Ovary (tissue), 9 donors: ENCODE data around the gene IL1RN. TPM values are rescaled to one million over a fixed set of nuclear protein-coding genes. Genes with fewer than 3 reads are reported as not detected.

Experiments used
- DNase-seq, 5 donors: peaks; one replicate each; pipeline ENCODE4 v3.0.0-alpha.2; 2019 to 2020
- H3K27ac ChIP-seq, 2 donors: fragments of 200-600 bp; one replicate each; pipeline versions ENCODE4 v1.5.1 to v1.8.0; 2019 to 2022
- H3K27me3 ChIP-seq: fragments of 200-600 bp; one replicate; pipeline ENCODE4 v1.8.0; 2022
- H3K36me3 ChIP-seq: fragments of 200-600 bp; sonication (generic); one replicate; pipeline ENCODE4 v1.5.1; 2019
- H3K4me1 ChIP-seq: one replicate; pipeline ENCODE4 v1.8.1; 2013; ENCODE audit warnings: mild to moderate bottlenecking, moderate library complexity; ENCODE audit not compliant: insufficient read depth
- H3K4me3 ChIP-seq: fragments of 200-600 bp; sonication (generic); one replicate; pipeline ENCODE4 v1.5.1; 2017
- H3K9me3 ChIP-seq, 2 donors: fragments of 200-600 bp in 1 of 2; sonication (generic) in 1 of 2; one replicate each; pipeline versions ENCODE4 v1.5.1 to v1.8.1; 2013 to 2019; ENCODE audit warnings: mild to moderate bottlenecking in 1 of 2, moderate library complexity in 1 of 2
- EP300 ChIP-seq: sonication (generic); formaldehyde crosslinking; IDR thresholded peaks from one replicate; pipeline ENCODE4 v1.6.1; 2017; ENCODE audit warnings: antibody characterized with exemption
- POLR2A ChIP-seq: fragments of 450-650 bp; IDR thresholded peaks from one replicate; pipeline ENCODE4 v1.6.1; 2017; ENCODE audit warnings: antibody characterized with exemption, mild to moderate bottlenecking, moderate library complexity
- WGBS, 3 donors: extraction: QIAGEN DNeasy Blood & Tissue Kit in 1 of 3; methylation state at CpG; one replicate each; pipeline versions ENCODE4 v1.1.5 to v1.1.7; 2013 to 2017; 5-methylcytosine and 5-hydroxymethylcytosine counted together
- intact Hi-C, 4 donors: fragments of 100-400 bp; cut with DNase I; formaldehyde crosslinking; loops; one replicate each; pipeline versions ENCODE4 v1.11.0 to v1.15.1; 2022 to 2023
- polyA plus RNA-seq, 2 donors: library from polyadenylated mRNA; stranded (reverse); fragments of 200-250 nt in 1 of 2; fragments of 350-450 nt in 1 of 2; fragmentation: Illumina TruSeq in 1 of 2; extraction: RNeasy Lipid Tissue Mini Kit (QIAGEN cat#74804) in 1 of 2; gene quantifications; one replicate each; pipeline ENCODE4 v1.2.3, GENCODE V29; 2013 to 2014
- total RNA-seq, 7 donors: library from RNA; depleted of rRNA in 2 of 7; stranded (reverse); fragments of >200 nt in 2 of 7; fragmentation: NEBNext Ultra II Directional in 3 of 7; extraction: Animal tissue kit (Norgen Biotek cat#: 25700) in 3 of 7; gene quantifications; one replicate each; pipeline versions ENCODE4 v1.1.0 to v1.2.4, GENCODE V29; 2016 to 2023
- TF ChIP-seq, protein P1 (sequence below), 3 donors: fragments of 450-650 bp in 2 of 3; fragments of 200-600 bp in 1 of 3; IDR thresholded peaks; one replicate each; pipeline versions ENCODE4 v1.5.1 to v1.8.0; 2016 to 2022; ENCODE audit warnings: antibody characterized with exemption in 3 of 3, mild to moderate bottlenecking in 1 of 3
- donor health status: DM: no; HTN: no; CAD: no; lungs with moderate emphysema.
- donor health status: DM: no; HTN: no; CAD: no.
- donor health status: Bipolar disorder and iron deficiency.
- donor health status: DM: yes; HTN: yes; CAD: no.
- donor health status: DM: no; HTN: no; CAD: no.
- donor health status: DM: yes; HTN: yes; CAD: no.

IL1RN gene
- total and polyA plus RNA-seq, 9 donors: 0.29 to 7.9 (median 0.56) TPM; not detected in 1

GRCh38 chr2:113116100-113116958, 11.1 kb upstream of the IL1RN start:
- Histone ChIP-seq H3K9me3 (no peaks in the 10 kb centered on the region), H3K27ac (no peak overlapping the region), H3K4me3 (no peak overlapping the region), H3K27me3 (no peaks in the 10 kb centered on the region), H3K4me1 (no peaks in the 10 kb centered on the region), H3K36me3 (no peaks in the 10 kb centered on the region)
- WGBS, 3 donors: 74 to 80% (median 76%) methylated on average over 10 of the region's 10 CpGs
- no peak for DNase-seq
- intact Hi-C loops: no loop called here
- TF ChIP-seq, protein P1, sequence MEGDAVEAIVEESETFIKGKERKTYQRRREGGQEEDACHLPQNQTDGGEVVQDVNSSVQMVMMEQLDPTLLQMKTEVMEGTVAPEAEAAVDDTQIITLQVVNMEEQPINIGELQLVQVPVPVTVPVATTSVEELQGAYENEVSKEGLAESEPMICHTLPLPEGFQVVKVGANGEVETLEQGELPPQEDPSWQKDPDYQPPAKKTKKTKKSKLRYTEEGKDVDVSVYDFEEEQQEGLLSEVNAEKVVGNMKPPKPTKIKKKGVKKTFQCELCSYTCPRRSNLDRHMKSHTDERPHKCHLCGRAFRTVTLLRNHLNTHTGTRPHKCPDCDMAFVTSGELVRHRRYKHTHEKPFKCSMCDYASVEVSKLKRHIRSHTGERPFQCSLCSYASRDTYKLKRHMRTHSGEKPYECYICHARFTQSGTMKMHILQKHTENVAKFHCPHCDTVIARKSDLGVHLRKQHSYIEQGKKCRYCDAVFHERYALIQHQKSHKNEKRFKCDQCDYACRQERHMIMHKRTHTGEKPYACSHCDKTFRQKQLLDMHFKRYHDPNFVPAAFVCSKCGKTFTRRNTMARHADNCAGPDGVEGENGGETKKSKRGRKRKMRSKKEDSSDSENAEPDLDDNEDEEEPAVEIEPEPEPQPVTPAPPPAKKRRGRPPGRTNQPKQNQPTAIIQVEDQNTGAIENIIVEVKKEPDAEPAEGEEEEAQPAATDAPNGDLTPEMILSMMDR (IDR thresholded peaks at IDR 0.05): no peak
- no peak for TF ChIP-seq POLR2A
- TF ChIP-seq EP300: no peak

DNA sequence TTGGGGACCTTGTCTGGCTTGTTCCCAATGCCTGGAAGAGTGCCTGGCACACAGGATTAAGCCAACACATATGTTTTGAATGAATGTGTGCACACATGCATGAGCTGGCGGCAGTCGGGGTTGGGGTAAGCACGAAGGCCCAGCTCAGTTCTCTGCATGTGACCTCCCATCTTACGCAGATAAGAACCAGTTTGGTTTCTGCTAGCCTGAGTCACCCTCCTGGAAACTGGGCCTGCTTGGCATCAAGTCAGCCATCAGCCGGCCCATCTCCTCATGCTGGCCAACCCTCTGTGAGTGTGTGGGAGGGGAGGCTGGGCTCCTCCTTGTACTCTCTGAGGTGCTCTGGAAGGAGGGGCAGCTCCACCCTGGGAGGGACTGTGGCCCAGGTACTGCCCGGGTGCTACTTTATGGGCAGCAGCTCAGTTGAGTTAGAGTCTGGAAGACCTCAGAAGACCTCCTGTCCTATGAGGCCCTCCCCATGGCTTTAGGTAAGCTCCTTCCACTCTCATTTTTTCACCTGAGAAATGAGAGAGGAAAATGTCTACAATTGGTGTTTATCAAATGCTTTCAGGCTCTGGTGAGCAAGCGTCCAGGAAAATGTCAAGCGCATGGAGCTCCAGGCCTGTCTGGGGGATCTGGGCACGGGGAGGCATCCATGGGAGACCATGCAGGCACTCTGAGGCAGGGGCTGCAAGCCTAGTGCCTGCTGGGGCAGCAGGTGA, 9.7 kb upstream of the IL1RN start:
- Histone ChIP-seq H3K27me3 (no peaks in the 10 kb centered on the region), H3K27ac (no peak overlapping the region), H3K4me1 (no peaks in the 10 kb centered on the region), H3K9me3 (no peaks in the 10 kb centered on the region), H3K36me3 (no peaks in the 10 kb centered on the region), H3K4me3 (no peak overlapping the region)
- no peak for DNase-seq
- intact Hi-C loops: no loop called here
- WGBS, 3 donors: 70 to 72% (median 72%) methylated on average over 9 of the region's 9 CpGs
- TF ChIP-seq, protein P1 (IDR thresholded peaks at IDR 0.05): no peak
- TF ChIP-seq POLR2A (no peak), EP300 (no peak)

GRCh38 chr2:113118263-113118657, 9.1 kb upstream of the IL1RN start:
- TF ChIP-seq, protein P1 (IDR thresholded peaks at IDR 0.05): no peak
- TF ChIP-seq POLR2A (no peak), EP300 (no peak)
- H3K36me3 ChIP-seq: no peaks in the 10 kb centered on the region
- H3K9me3 ChIP-seq: no peaks in the 10 kb centered on the region
- no peaks in the 10 kb centered on the region for H3K27me3 ChIP-seq
- no peak overlapping the region for H3K4me3 ChIP-seq
- intact Hi-C loops: no loop called here
- no peak for DNase-seq
- no peak overlapping the region for H3K27ac ChIP-seq
- no peaks in the 10 kb centered on the region for H3K4me1 ChIP-seq
- 90 to 95% (median 94%) methylated on average over 2 of the region's 2 CpGs for WGBS, 3 donors

DNA sequence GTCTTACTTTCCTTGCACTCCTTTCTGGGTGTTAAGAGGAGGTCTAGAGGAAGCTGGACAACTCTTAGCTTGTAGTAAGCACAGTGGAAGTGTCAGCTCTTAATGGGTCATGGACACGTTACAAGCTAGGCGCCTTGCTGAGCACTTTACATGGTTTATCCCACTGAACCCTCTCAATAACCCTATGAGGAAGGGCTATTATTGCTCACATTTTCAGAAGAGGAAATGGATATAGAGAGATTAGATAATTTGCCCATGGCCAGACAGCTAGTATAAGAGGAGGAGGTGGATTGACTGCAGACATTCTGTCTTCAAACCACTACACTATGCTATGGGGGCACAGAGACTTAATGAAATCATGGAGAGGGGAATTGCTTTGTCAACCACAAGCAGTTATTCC, 8.3 kb upstream of the IL1RN start:
- Histone ChIP-seq H3K36me3 (no peaks in the 10 kb centered on the region), H3K4me1 (no peaks in the 10 kb centered on the region), H3K27ac (no peak overlapping the region), H3K4me3 (no peak overlapping the region), H3K9me3 (no peaks in the 10 kb centered on the region), H3K27me3 (no peaks in the 10 kb centered on the region)
- intact Hi-C loops: no loop called here
- no peak for DNase-seq
- TF ChIP-seq, protein P1 (IDR thresholded peaks at IDR 0.05): no peak
- TF ChIP-seq EP300 (no peak), POLR2A (no peak)
- WGBS, 3 donors: 80 to 92% (median 87%) methylated on average over 2 of the region's 2 CpGs
